SK-N-SH (cell line): ENCODE data around the gene DPP10. TPM values are rescaled to one million over a fixed set of nuclear protein-coding genes. Genes with fewer than 3 reads are reported as not detected.

ENCODE experiments used
- CTCF ChIA-PET: fragments of 300-600, 350-600 bp; formaldehyde crosslinking; extraction: SDS; loops from one replicate; lab custom pipeline; 2021; lab: Yijun Ruan, JAX
- POLR2A ChIA-PET: fragments of 350-600 bp; sonication (Branson Sonifier 250); formaldehyde crosslinking; extraction: SDS; loops from one replicate; lab custom pipeline; 2020; ENCODE audit warnings: antibody characterized with exemption, inconsistent platforms; lab: Yijun Ruan, JAX
- DNase-seq: peaks from one replicate; pipeline ENCODE4 v3.0.0; 2012
- H2AFZ ChIP-seq: fragments of 200-600 bp; sonication (generic); 2 replicates; pipeline ENCODE4 v1.8.1; 2016; ENCODE audit warnings: antibody characterized with exemption, mild to moderate bottlenecking, low read depth
- H3F3A ChIP-seq: fragments of 200-600 bp; sonication (generic); replicated peaks from 2 replicates; pipeline ENCODE3; 2016; ENCODE audit warnings: antibody characterized with exemption, mild to moderate bottlenecking; ENCODE audit not compliant: insufficient read depth
- H3K27ac ChIP-seq, 2 experiments: fragments of 200-500 bp in 1 of 2; fragments of 200-600 bp in 1 of 2; sonication (Bioruptor generic) in 1 of 2; sonication (generic), shearing (Covaris generic) in 1 of 2; 2 replicates each; pipeline versions ENCODE4 v1.5.1 to v1.6.1; 2014 to 2016; ENCODE audit warnings: low read depth in 2 of 2, inconsistent platforms in 1 of 2, low read length in 1 of 2, mild to moderate bottlenecking in 1 of 2, mixed read lengths in 1 of 2
- H3K27me3 ChIP-seq: fragments of 200-600 bp; sonication (generic), shearing (Covaris generic); 2 replicates; pipeline ENCODE4 v1.6.1; 2016; ENCODE audit warnings: mixed run types; ENCODE audit not compliant: insufficient read depth
- H3K36me3 ChIP-seq, 2 experiments: fragments of 200-500 bp in 1 of 2; fragments of 200-600 bp in 1 of 2; sonication (Bioruptor generic) in 1 of 2; sonication (generic) in 1 of 2; replicated peaks in 1 of 2; 2 replicates each; pipeline versions ENCODE3 to v1.5.1; 2014 to 2016; ENCODE audit warnings: low read length in 1 of 2, mild to moderate bottlenecking in 1 of 2; ENCODE audit not compliant: insufficient read depth in 2 of 2, control insufficient read depth in 1 of 2
- H3K4me1 ChIP-seq, 2 experiments: fragments of 200-500 bp in 1 of 2; fragments of 200-600 bp in 1 of 2; sonication (Bioruptor generic) in 1 of 2; sonication (generic), shearing (Covaris generic) in 1 of 2; 2 replicates each; pipeline versions ENCODE4 v1.5.1 to v1.6.1; 2014 to 2016; ENCODE audit warnings: low read depth in 1 of 2, low read length in 1 of 2, mixed run types in 1 of 2; ENCODE audit not compliant: insufficient read depth in 2 of 2, control insufficient read depth in 1 of 2
- H3K4me2 ChIP-seq: fragments of 200-600 bp; sonication (generic), shearing (Covaris generic); 2 replicates; pipeline ENCODE4 v1.6.1; 2017; ENCODE audit warnings: mixed run types
- H3K4me3 ChIP-seq, 2 experiments: fragments of 200-500 bp in 1 of 2; fragments of 200-600 bp in 1 of 2; sonication (Bioruptor generic) in 1 of 2; sonication (generic), shearing (Covaris generic) in 1 of 2; 2 replicates each; pipeline versions ENCODE4 v1.5.1 to v1.8.1; 2014 to 2016; ENCODE audit warnings: low read depth in 2 of 2, inconsistent platforms in 1 of 2, low read length in 1 of 2, mild to moderate bottlenecking in 1 of 2, mixed read lengths in 1 of 2, moderate library complexity in 1 of 2
- H3K79me2 ChIP-seq: fragments of 200-600 bp; sonication (generic); 2 replicates; pipeline ENCODE4 v1.8.1; 2017; ENCODE audit warnings: mild to moderate bottlenecking; ENCODE audit not compliant: insufficient read depth
- H3K9ac ChIP-seq: fragments of 200-600 bp; sonication (generic); 2 replicates; pipeline ENCODE4 v1.6.1; 2017; ENCODE audit warnings: mixed run types
- H3K9me2 ChIP-seq: fragments of 200-600 bp; sonication (generic); 2 replicates; pipeline ENCODE4 v1.6.1; 2017; ENCODE audit warnings: mixed run types
- H3K9me3 ChIP-seq: fragments of 200-600 bp; sonication (generic); 2 replicates; pipeline ENCODE4 v1.6.1; 2017; ENCODE audit warnings: mixed run types, mild to moderate bottlenecking, moderate library complexity
- H4K20me1 ChIP-seq: fragments of 200-600 bp; sonication (generic); 2 replicates; pipeline ENCODE4 v1.6.1; 2017; ENCODE audit warnings: mild to moderate bottlenecking, mixed run types; ENCODE audit not compliant: insufficient read depth
- CTCF ChIP-seq: fragments of 200-600 bp; sonication (generic); IDR thresholded peaks from 2 replicates; pipeline ENCODE4 v1.6.1; 2017; ENCODE audit warnings: antibody characterized with exemption, mild to moderate bottlenecking, moderate library complexity
- EP300 ChIP-seq, 2 experiments: IDR thresholded peaks; 2 replicates each; pipeline versions ENCODE4 v1.4.0 to v1.6.1; 2012; ENCODE audit warnings: borderline replicate concordance in 1 of 2, low read depth in 1 of 2, low read length in 1 of 2
- EZH2phosphoT487 ChIP-seq: fragments of 200-600 bp; sonication (generic); IDR thresholded peaks from 2 replicates; pipeline ENCODE4 v1.6.1; 2017; ENCODE audit warnings: low read depth, mixed run types, mild to moderate bottlenecking, antibody characterized with exemption, moderate library complexity, borderline replicate concordance
- FOXJ3 ChIP-seq: sonication (generic); formaldehyde crosslinking; IDR thresholded peaks from 2 replicates; pipeline ENCODE4 v1.5.1; 2020; ENCODE audit warnings: mild to moderate bottlenecking, missing genetic modification reagents
- FOXM1 ChIP-seq: IDR thresholded peaks from 2 replicates; pipeline ENCODE4 v1.4.0; 2012; ENCODE audit warnings: low read depth, mild to moderate bottlenecking
- GABPA ChIP-seq: IDR thresholded peaks from 2 replicates; pipeline ENCODE4 v1.4.0; 2012; ENCODE audit warnings: low read depth, mild to moderate bottlenecking
- IRF3 ChIP-seq: fragments of 150-350 bp; IDR thresholded peaks from 2 replicates; pipeline ENCODE4 v1.6.1; 2016; ENCODE audit warnings: mild to moderate bottlenecking, low read depth, low read length
- MEF2A ChIP-seq: IDR thresholded peaks from 2 replicates; pipeline ENCODE4 v1.4.0; 2012; ENCODE audit warnings: low read depth, borderline replicate concordance
- NRF1 ChIP-seq: IDR thresholded peaks from 2 replicates; pipeline ENCODE4 v1.6.1; 2012; ENCODE audit warnings: low read depth, mild to moderate bottlenecking, low read length
- POLR2AphosphoS5 ChIP-seq: IDR thresholded peaks from 2 replicates; pipeline ENCODE4 v1.6.1; 2012; ENCODE audit warnings: low read depth, low read length
- RCOR1 ChIP-seq: fragments of 150-350 bp; IDR thresholded peaks from 2 replicates; pipeline ENCODE4 v1.6.1; 2017; ENCODE audit warnings: antibody characterized with exemption, low read length
- REST ChIP-seq: IDR thresholded peaks from 2 replicates; pipeline ENCODE4 v1.6.1; 2012; ENCODE audit warnings: mild to moderate bottlenecking, low read depth, low read length, moderate library complexity
- RFX5 ChIP-seq: IDR thresholded peaks from 2 replicates; pipeline ENCODE4 v1.6.1; 2012; ENCODE audit warnings: mild to moderate bottlenecking, improper control_type of control experiment, low read length
- SIN3A ChIP-seq: IDR thresholded peaks from 2 replicates; pipeline ENCODE4 v1.6.1; 2012; ENCODE audit warnings: low read depth, mild to moderate bottlenecking, low read length, moderate library complexity, borderline replicate concordance
- SMC3 ChIP-seq: IDR thresholded peaks from 2 replicates; pipeline ENCODE4 v1.6.1; 2012; ENCODE audit warnings: low read depth, low read length, improper control_type of control experiment
- TAF1 ChIP-seq: IDR thresholded peaks from 2 replicates; pipeline ENCODE4 v1.6.1; 2012; ENCODE audit warnings: low read depth, mild to moderate bottlenecking, low read length, moderate library complexity, borderline replicate concordance
- USF1 ChIP-seq: IDR thresholded peaks from 2 replicates; pipeline ENCODE4 v1.4.0; 2012; ENCODE audit warnings: low read depth, borderline replicate concordance
- USF2 ChIP-seq: fragments of 150-350 bp; IDR thresholded peaks from 2 replicates; pipeline ENCODE4 v1.6.1; 2017; ENCODE audit warnings: antibody characterized with exemption, low read length, low read depth, borderline replicate concordance
- WGBS: methylation state at CpG from one replicate; pipeline ENCODE4 v1.1.6; 2017; ENCODE audit warnings: low lambda C conversion rate; 5-methylcytosine and 5-hydroxymethylcytosine counted together
- polyA plus RNA-seq, 3 experiments: library from polyadenylated mRNA; depleted of rRNA; stranded (reverse); fragments of >200 nt; gene quantifications; 2 replicates each; pipeline ENCODE4 v1.2.3, GENCODE V29; 2012

DPP10 gene
- polyA plus RNA-seq, 1 of the 3 experiments (the other 2 are of a cell fraction), result not detected

- no peaks in the 10 kb centered on the region for H3K36me3 ChIP-seq
- H3K4me3 ChIP-seq, result no peak overlapping the region
- H3K79me2 ChIP-seq, result no peaks in the 10 kb centered on the region
- H2AFZ ChIP-seq, result no peak overlapping the region
- TF ChIP-seq REST (no peak), SIN3A (no peak), FOXJ3 (CRISPR knock-in tag) (no peak), RFX5 (no peak), USF2 (no peak), TAF1 (no peak), MEF2A (no peak), RCOR1 (no peak), USF1 (no peak), IRF3 (no peak), POLR2AphosphoS5 (no peak), EZH2phosphoT487 (no peak), CTCF (no peak), SMC3 (no peak), NRF1 (no peak), EP300 (IDR thresholded peaks at IDR 0.05; ENCODE audit: borderline replicate concordance in 1 of 2, low read depth in 1 of 2, low read length in 1 of 2) (no peak), GABPA (no peak), FOXM1 (no peak)
- WGBS, result 2% methylated on average over 2 of the region's 2 CpGs
- H4K20me1 ChIP-seq, result no peaks in the 10 kb centered on the region
- H3K9me3 ChIP-seq, result no peaks in the 10 kb centered on the region
- DNase-seq, result no peak
- no peaks in the 10 kb centered on the region for H3K9me2 ChIP-seq
- POLR2A ChIA-PET, result no interaction called here
- H3K9ac ChIP-seq, result no peak overlapping the region
- no peak overlapping the region for H3K27ac ChIP-seq
- CTCF ChIA-PET, result interaction anchor here (0.8 kb wide), 1 partner anchor 9 kb away, joined by 3 read pairs; no protein-coding TSS in a partner anchor
- no peak overlapping the region for H3K4me2 ChIP-seq
- no peaks in the 10 kb centered on the region; the same call in 1 of the 2 replicates for H3K27me3 ChIP-seq
- H3F3A ChIP-seq, result no peaks in the 10 kb centered on the region
- no peaks in the 10 kb centered on the region for H3K4me1 ChIP-seq
These were observed 100.3 kb downstream of the DPP10 start for GRCh38 chr2:114542695-114543094.
